HEK293 (cell line): ENCODE data around the gene LBHD2.

Source experiments
- FEZF1 ChIP-seq: fragments of 450-650 bp; formaldehyde crosslinking; IDR thresholded peaks from 2 replicates; pipeline ENCODE4 v1.5.1; 2016; ENCODE audit warnings: missing biosample characterization, missing genetic modification characterization
- HOXA7 ChIP-seq: sonication (generic); formaldehyde crosslinking; IDR thresholded peaks from 2 replicates; pipeline ENCODE4 v1.8.1; 2022; ENCODE audit warnings: missing genetic modification reagents, borderline replicate concordance
- MZF1 ChIP-seq: fragments of 450-650 bp; formaldehyde crosslinking; IDR thresholded peaks from 2 replicates; pipeline ENCODE4 v1.5.1; 2017; ENCODE audit warnings: missing biosample characterization, missing genetic modification characterization, borderline replicate concordance
- REST ChIP-seq: fragments of 450-650 bp; formaldehyde crosslinking; IDR thresholded peaks from 2 replicates; pipeline ENCODE4 v1.5.1; 2016; ENCODE audit warnings: missing biosample characterization, missing genetic modification characterization
- SALL2 ChIP-seq: fragments of 450-650 bp; formaldehyde crosslinking; IDR thresholded peaks from 2 replicates; pipeline ENCODE4 v1.5.0; 2017; ENCODE audit warnings: missing biosample characterization, mild to moderate bottlenecking, missing genetic modification characterization, borderline replicate concordance
- SP7 ChIP-seq: fragments of 450-650 bp; formaldehyde crosslinking; IDR thresholded peaks from 2 replicates; pipeline ENCODE4 v1.5.1; 2016; ENCODE audit warnings: missing biosample characterization, missing genetic modification characterization
- ZBTB1 ChIP-seq: fragments of 450-650 bp; formaldehyde crosslinking; IDR thresholded peaks from 2 replicates; pipeline ENCODE4 v1.5.1; 2016; ENCODE audit warnings: missing biosample characterization, missing genetic modification characterization
- ZBTB11 ChIP-seq: fragments of 450-650 bp; formaldehyde crosslinking; conservative IDR thresholded peaks from 2 replicates; pipeline ENCODE4 v1.5.1; 2016; ENCODE audit warnings: low read depth, missing biosample characterization, missing genetic modification characterization
- ZBTB44 ChIP-seq: fragments of 450-650 bp; IDR thresholded peaks from 2 replicates; pipeline ENCODE4 v1.5.1; 2018; ENCODE audit warnings: missing biosample characterization, mild to moderate bottlenecking, missing genetic modification characterization
- ZFHX2 ChIP-seq: fragments of 450-650 bp; formaldehyde crosslinking; conservative IDR thresholded peaks from 2 replicates; pipeline ENCODE4 v1.5.1; 2016; ENCODE audit warnings: missing biosample characterization, missing genetic modification characterization
- ZFP3 ChIP-seq: fragments of 450-650 bp; formaldehyde crosslinking; IDR thresholded peaks from 2 replicates; pipeline ENCODE4 v1.5.1; 2016; ENCODE audit warnings: low read depth, missing biosample characterization, missing genetic modification characterization
- ZNF10 ChIP-seq: fragments of 450-650 bp; formaldehyde crosslinking; IDR thresholded peaks from 2 replicates; pipeline ENCODE4 v1.5.1; 2017; ENCODE audit warnings: missing biosample characterization, missing genetic modification characterization
- ZNF112 ChIP-seq: fragments of 450-650 bp; formaldehyde crosslinking; IDR thresholded peaks from 2 replicates; pipeline ENCODE4 v1.5.0; 2017; ENCODE audit warnings: missing biosample characterization, missing genetic modification characterization
- ZNF155 ChIP-seq: fragments of 450-650 bp; formaldehyde crosslinking; IDR thresholded peaks from 2 replicates; pipeline ENCODE4 v1.5.1; 2016; ENCODE audit warnings: missing biosample characterization, missing genetic modification characterization
- ZNF23 ChIP-seq: fragments of 450-650 bp; formaldehyde crosslinking; IDR thresholded peaks from 2 replicates; pipeline ENCODE4 v1.5.1; 2016; ENCODE audit warnings: missing biosample characterization, missing genetic modification characterization, borderline replicate concordance
- ZNF239 ChIP-seq: fragments of 450-650 bp; formaldehyde crosslinking; IDR thresholded peaks from 2 replicates; pipeline ENCODE4 v1.5.1; 2016; ENCODE audit warnings: missing biosample characterization, missing genetic modification characterization
- ZNF26 ChIP-seq: fragments of 450-650 bp; formaldehyde crosslinking; IDR thresholded peaks from 2 replicates; pipeline ENCODE4 v1.5.1; 2016; ENCODE audit warnings: missing biosample characterization, missing genetic modification characterization
- ZNF394 ChIP-seq: fragments of 450-650 bp; formaldehyde crosslinking; IDR thresholded peaks from 2 replicates; pipeline ENCODE4 v1.5.1; 2016; ENCODE audit warnings: missing biosample characterization, missing genetic modification characterization, mild to moderate bottlenecking, moderate library complexity, borderline replicate concordance
- ZNF404 ChIP-seq: fragments of 450-650 bp; formaldehyde crosslinking; IDR thresholded peaks from 2 replicates; pipeline ENCODE4 v1.5.1; 2017; ENCODE audit warnings: missing biosample characterization, missing genetic modification characterization
- ZNF514 ChIP-seq: fragments of 450-650 bp; formaldehyde crosslinking; IDR thresholded peaks from 2 replicates; pipeline ENCODE4 v1.5.1; 2016; ENCODE audit warnings: missing biosample characterization, missing genetic modification characterization
- ZNF549 ChIP-seq: fragments of 450-650 bp; IDR thresholded peaks from 2 replicates; pipeline ENCODE4 v1.5.1; 2018; ENCODE audit warnings: missing biosample characterization, missing genetic modification characterization, mild to moderate bottlenecking, inconsistent platforms, moderate library complexity
- ZNF645 ChIP-seq: fragments of 450-650 bp; formaldehyde crosslinking; IDR thresholded peaks from 2 replicates; pipeline ENCODE4; 2016; ENCODE audit warnings: missing biosample characterization, missing genetic modification characterization
- ZNF658 ChIP-seq: fragments of 450-650 bp; formaldehyde crosslinking; IDR thresholded peaks from 2 replicates; pipeline ENCODE4; 2016; ENCODE audit warnings: missing biosample characterization, missing genetic modification characterization
- ZNF664 ChIP-seq: fragments of 450-650 bp; formaldehyde crosslinking; IDR thresholded peaks from 2 replicates; pipeline ENCODE4 v1.5.1; 2016; ENCODE audit warnings: missing biosample characterization, missing genetic modification characterization
- ZNF704 ChIP-seq: fragments of 450-650 bp; formaldehyde crosslinking; IDR thresholded peaks from 2 replicates; pipeline ENCODE4 v1.5.1; 2016; ENCODE audit warnings: missing biosample characterization, missing genetic modification characterization
- ZSCAN23 ChIP-seq: fragments of 450-650 bp; formaldehyde crosslinking; IDR thresholded peaks from 2 replicates; pipeline ENCODE4 v1.5.1; 2016; ENCODE audit warnings: missing biosample characterization, missing genetic modification characterization
- ZSCAN30 ChIP-seq: fragments of 450-650 bp; IDR thresholded peaks from 2 replicates; pipeline ENCODE4 v1.5.1; 2018; ENCODE audit warnings: missing biosample characterization, mild to moderate bottlenecking, missing genetic modification characterization, moderate library complexity

Gene LBHD2

GRCh38 chr14:103121846-103122584 is 38.0 kb downstream of the LBHD2 start (continued):
- TF ChIP-seq REST (tag by site-specific recombination), result no peak
- TF ChIP-seq ZNF514, result no peak
- TF ChIP-seq ZNF155 (tag by site-specific recombination), result no peak
- TF ChIP-seq ZNF664, result no peak
- TF ChIP-seq ZNF394 (tag by site-specific recombination), result no peak
- no peak for TF ChIP-seq ZBTB11 (tag by site-specific recombination)
- TF ChIP-seq ZNF658, result no peak
- TF ChIP-seq ZNF23 (tag by site-specific recombination), result no peak
- peak; percentile 90 for TF ChIP-seq ZFHX2
- no peak for TF ChIP-seq ZNF112 (tag by site-specific recombination)
- TF ChIP-seq ZNF704 (tag by site-specific recombination), result no peak
- TF ChIP-seq ZSCAN23 (tag by site-specific recombination), result no peak
- no peak for TF ChIP-seq ZFP3 (tag by site-specific recombination)
- TF ChIP-seq ZSCAN30 (tag by site-specific recombination), result no peak
- no peak for TF ChIP-seq ZNF645 (tag by site-specific recombination)
- no peak for TF ChIP-seq ZNF404 (tag by site-specific recombination)
- TF ChIP-seq MZF1 (tag by site-specific recombination), result no peak
- TF ChIP-seq SALL2 (tag by site-specific recombination), result no peak
- TF ChIP-seq ZNF10 (tag by site-specific recombination), result 0 out of 2 replicates have a peak, but pooled peaks have one; percentile 44
- no peak for TF ChIP-seq ZNF26
- TF ChIP-seq ZNF549 (tag by site-specific recombination), result no peak
- TF ChIP-seq HOXA7 (CRISPR knock-in tag), result no peak
- peak; percentile 78 for TF ChIP-seq SP7
- TF ChIP-seq ZNF239 (tag by site-specific recombination), result no peak
- no peak for TF ChIP-seq FEZF1 (tag by site-specific recombination)
- peak; percentile 76 for TF ChIP-seq ZBTB44 (tag by site-specific recombination)
- TF ChIP-seq ZBTB1 (tag by site-specific recombination), result no peak
